PC-3 (cell line): ENCODE results near the gene ETV7. TPM values are rescaled to one million over a fixed set of nuclear protein-coding genes. Genes with fewer than 3 reads are reported as not detected.

Experiments used
- ATAC-seq: fragments of 200-7000 bp; cut with Tn5 transposase; 2 replicates; pipeline ENCODE4 v1.9.1; 2020; ENCODE audit warnings: mild to moderate bottlenecking, moderate library complexity
- BruUV-seq: library from RNA; stranded (reverse); fragments of 400-500 nt; replicated peaks from 2 replicates; lab custom pipeline; 2021; lab: Mats Ljungman, UMichigan
- CTCF ChIA-PET: fragments of 300-600 bp; sonication (Branson Sonifier 250); formaldehyde crosslinking; loops from one replicate; lab custom pipeline; 2022; ENCODE audit warnings: antibody characterized with exemption; lab: Charles Lee
- POLR2A ChIA-PET: fragments of 300-600 bp; sonication (Branson Sonifier 250); formaldehyde crosslinking; loops from one replicate; lab custom pipeline; 2022; ENCODE audit warnings: antibody characterized with exemption; ENCODE audit not compliant: unreplicated experiment; lab: Charles Lee
- DNase-seq: peaks from one replicate; pipeline ENCODE4 v3.0.0-alpha.2; 2015
- H2AFZ ChIP-seq: fragments of 300-600 bp; sonication (generic); 2 replicates; pipeline ENCODE4 v1.6.0; 2016; ENCODE audit warnings: antibody characterized with exemption, low read length
- H3F3A ChIP-seq: fragments of 300-600 bp; sonication (generic); one replicate; pipeline ENCODE4 v1.6.0; 2017; ENCODE audit warnings: antibody characterized with exemption, low read length, control low read depth, mild to moderate bottlenecking; ENCODE audit not compliant: unreplicated experiment
- H3K27ac ChIP-seq: fragments of 300-600 bp; sonication (generic); 2 replicates; pipeline ENCODE4 v1.5.1; 2016; ENCODE audit warnings: mild to moderate bottlenecking, low read length
- H3K27me3 ChIP-seq: fragments of 300-600 bp; sonication (generic); 2 replicates; pipeline ENCODE4 v1.6.1; 2016; ENCODE audit warnings: low read length, mixed read lengths
- H3K36me3 ChIP-seq: fragments of 300-600 bp; sonication (generic); 2 replicates; pipeline ENCODE4 v1.6.1; 2016; ENCODE audit warnings: low read depth, mixed run types, low read length, mixed read lengths
- H3K4me1 ChIP-seq: fragments of 300-600 bp; sonication (generic); 2 replicates; pipeline ENCODE4 v1.5.1; 2016; ENCODE audit warnings: low read length; ENCODE audit not compliant: insufficient read depth
- H3K4me2 ChIP-seq: fragments of 300-600 bp; sonication (generic); 2 replicates; pipeline ENCODE4 v1.6.0; 2016; ENCODE audit warnings: low read length
- H3K4me3 ChIP-seq: fragments of 300-600 bp; sonication (generic); 2 replicates; pipeline ENCODE4 v1.5.1; 2016; ENCODE audit warnings: mild to moderate bottlenecking, low read length, mixed read lengths
- H3K79me2 ChIP-seq: fragments of 300-600 bp; sonication (generic); 2 replicates; pipeline ENCODE4 v1.6.1; 2017; ENCODE audit warnings: low read length, mixed read lengths
- H3K9ac ChIP-seq: fragments of 300-600 bp; sonication (generic); 2 replicates; pipeline ENCODE4 v1.6.0; 2016; ENCODE audit warnings: mild to moderate bottlenecking, low read length
- H3K9me2 ChIP-seq: fragments of 300-600 bp; sonication (generic); replicated peaks from 2 replicates; pipeline ENCODE4 v1.6.1; 2016; ENCODE audit warnings: mixed run types, low read length, mixed read lengths
- H3K9me3 ChIP-seq: fragments of 300-600 bp; sonication (generic); 2 replicates; pipeline ENCODE4 v1.6.1; 2016; ENCODE audit warnings: low read length, mixed read lengths
- H4K20me1 ChIP-seq: fragments of 300-600 bp; sonication (generic); 2 replicates; pipeline ENCODE4 v1.6.1; 2016; ENCODE audit warnings: low read length, mixed read lengths
- CTCF ChIP-seq: fragments of 300-600 bp; sonication (generic); conservative IDR thresholded peaks from 2 replicates; pipeline ENCODE4 v1.5.1; 2017; ENCODE audit warnings: antibody characterized with exemption, low read depth, mild to moderate bottlenecking, low read length
- EZH2 ChIP-seq: fragments of 300-600 bp; sonication (generic); IDR thresholded peaks from one replicate; pipeline ENCODE4 v1.6.1; 2017; ENCODE audit warnings: antibody characterized with exemption, mild to moderate bottlenecking, low read length; ENCODE audit not compliant: unreplicated experiment
- EZH2phosphoT487 ChIP-seq: fragments of 300-600 bp; sonication (generic); IDR thresholded peaks from 2 replicates; pipeline ENCODE4 v1.6.1; 2018; ENCODE audit warnings: mild to moderate bottlenecking, antibody characterized with exemption, low read length, borderline replicate concordance
- intact Hi-C: fragments of 100-400 bp; cut with micrococcal nuclease; formaldehyde crosslinking; loops from 2 replicates; pipeline ENCODE4 v1.9.0; 2023
- total RNA-seq: library from RNA; depleted of rRNA; stranded (reverse); fragments of >200 nt; gene quantifications from 2 replicates; pipeline ENCODE4 v1.2.3, GENCODE V29; 2014

The ETV7 gene
- total RNA-seq, 1 experiment from 2014 or later, result not detected

- no peak for DNase-seq
- TF ChIP-seq CTCF (no peak), EZH2phosphoT487 (no peak), EZH2 (no peak)
- H4K20me1 ChIP-seq, result no peaks in the 10 kb centered on the region
- BruUV-seq, result no TSS peak
- intact Hi-C loops, result no loop called here
- peak overlapping the region; percentile 65 for H3K4me2 ChIP-seq
- H3K9me2 ChIP-seq, result no peaks in the 10 kb centered on the region
- H3K79me2 ChIP-seq, result no peaks in the 10 kb centered on the region
- no peaks in the 10 kb centered on the region for H3K36me3 ChIP-seq
- H3K4me1 ChIP-seq, result peaks cover 15% of the 10 kb centered on the region
- H3K4me3 ChIP-seq, result peak overlapping the region; percentile 14; the same call in 1 of the 2 replicates
- no peak for ATAC-seq
- H3K9ac ChIP-seq, result no peak overlapping the region
- no peaks in the 10 kb centered on the region for H3K9me3 ChIP-seq
- ChIA-PET POLR2A (no interaction called here), CTCF (no interaction called here)
- H3K27ac ChIP-seq, result no peak overlapping the region
- H3K27me3 ChIP-seq, result 0 out of 2 replicates have a peak, but pooled peaks cover 7% of the 10 kb centered on the region
- no peaks in the 10 kb centered on the region for H3F3A ChIP-seq
- peak overlapping the region; percentile 82 for H2AFZ ChIP-seq
These were observed 51.8 kb downstream of the ETV7 start for GRCh38 chr6:36335465-36336207.

GRCh38 chr6:36334832-36335459, 52.5 kb downstream of the ETV7 start:
- BruUV-seq, result no TSS peak
- TF ChIP-seq CTCF (no peak), EZH2phosphoT487 (no peak), EZH2 (no peak)
- ChIA-PET POLR2A (no interaction called here), CTCF (no interaction called here)
- H4K20me1 ChIP-seq, result no peaks in the 10 kb centered on the region
- H3K9me3 ChIP-seq, result no peaks in the 10 kb centered on the region
- ATAC-seq (peak; percentile 55), DNase-seq (peak; percentile 30)
- no peak overlapping the region for H3K27ac ChIP-seq
- H3K79me2 ChIP-seq, result no peaks in the 10 kb centered on the region
- peak overlapping the region; percentile 14; the same call in 1 of the 2 replicates for H3K4me3 ChIP-seq
- intact Hi-C loops, result no loop called here
- peak overlapping the region; percentile 82 for H2AFZ ChIP-seq
- no peak overlapping the region for H3K9ac ChIP-seq
- no peaks in the 10 kb centered on the region for H3K36me3 ChIP-seq
- H3F3A ChIP-seq, result no peaks in the 10 kb centered on the region
- 0 out of 2 replicates have a peak, but pooled peaks cover 2% of the 10 kb centered on the region for H3K27me3 ChIP-seq
- H3K9me2 ChIP-seq, result no peaks in the 10 kb centered on the region
- peak overlapping the region; percentile 65 for H3K4me2 ChIP-seq
- H3K4me1 ChIP-seq, result peaks cover 11% of the 10 kb centered on the region; the same call in 1 of the 2 replicates
